Smooth muscle cell (in vitro differentiated cells): ENCODE data around the gene RGS5. TPM values are rescaled to one million over a fixed set of nuclear protein-coding genes. Genes with fewer than 3 reads are reported as not detected.

Source experiments
- DNase-seq: peaks from one replicate; lab custom pipeline; 2025; ENCODE audit not compliant: unreplicated experiment; lab: John Stamatoyannopoulos, UW
- H2AFZ ChIP-seq: fragments of 200-600 bp; sonication (generic); 2 replicates; pipeline ENCODE4 v1.6.0; 2016; ENCODE audit warnings: antibody characterized with exemption, low read depth, mild to moderate bottlenecking
- H3F3A ChIP-seq: fragments of 200-600 bp; sonication (generic); 2 replicates; pipeline ENCODE4 v1.6.0; 2017; ENCODE audit warnings: antibody characterized with exemption, low read depth
- H3K27ac ChIP-seq: fragments of 200-600 bp; sonication (generic); 2 replicates; pipeline ENCODE4 v1.5.1; 2016; ENCODE audit warnings: low read depth, mild to moderate bottlenecking
- H3K27me3 ChIP-seq: fragments of 200-600 bp; sonication (generic); 2 replicates; pipeline ENCODE4 v1.6.1; 2016; ENCODE audit warnings: low read depth, mild to moderate bottlenecking
- H3K36me3 ChIP-seq: fragments of 200-600 bp; sonication (generic); 2 replicates; pipeline ENCODE4 v1.5.1; 2016; ENCODE audit warnings: low read depth
- H3K4me1 ChIP-seq: fragments of 200-600 bp; sonication (generic); 2 replicates; pipeline ENCODE4 v1.5.1; 2016; ENCODE audit warnings: low read depth
- H3K4me2 ChIP-seq: fragments of 200-600 bp; sonication (generic); 2 replicates; pipeline ENCODE4 v1.6.0; 2016; ENCODE audit warnings: mild to moderate bottlenecking
- H3K4me3 ChIP-seq: fragments of 200-600 bp; sonication (generic); 2 replicates; pipeline ENCODE4 v1.5.1; 2016; ENCODE audit warnings: mild to moderate bottlenecking
- H3K79me2 ChIP-seq: fragments of 200-600 bp; sonication (generic); 2 replicates; pipeline ENCODE4 v1.6.0; 2016; ENCODE audit warnings: low read depth, mild to moderate bottlenecking
- H3K9ac ChIP-seq: fragments of 200-600 bp; sonication (generic); 2 replicates; pipeline ENCODE4 v1.6.0; 2016; ENCODE audit warnings: low read depth
- H3K9me3 ChIP-seq: fragments of 200-600 bp; sonication (generic); replicated peaks from 2 replicates; pipeline ENCODE4 v1.5.1; 2016; ENCODE audit warnings: low read depth
- H4K20me1 ChIP-seq: fragments of 200-600 bp; sonication (generic); 2 replicates; pipeline ENCODE4 v1.6.0; 2016; ENCODE audit warnings: low read depth
- CTCF ChIP-seq: fragments of 200-600 bp; sonication (generic); IDR thresholded peaks from 2 replicates; pipeline ENCODE4 v1.5.1; 2017; ENCODE audit warnings: borderline replicate concordance, mild to moderate bottlenecking, antibody characterized with exemption; ENCODE audit not compliant: insufficient read depth, poor library complexity, severe bottlenecking
- WGBS: methylation state at CpG from one replicate; pipeline ENCODE4 v1.1.7; 2016; ENCODE audit warnings: low lambda C conversion rate; 5-methylcytosine and 5-hydroxymethylcytosine counted together
- polyA plus RNA-seq: library from polyadenylated mRNA; unstranded; fragments of >200 nt; fragmentation: Nextera tagmentation; extraction: Ambion mirVana; gene quantifications from 2 replicates; pipeline ENCODE4 v1.2.1, GENCODE V29; 2016
- total RNA-seq: library from RNA; depleted of rRNA; stranded (reverse); fragments of >200 nt; gene quantifications from 2 replicates; pipeline ENCODE4 v1.2.3, GENCODE V29; 2014

RGS5 gene
- total and polyA plus RNA-seq, 2 experiments from 2014 or later = 1.9 to 49.1 TPM

- no peaks in the 10 kb centered on the region for H4K20me1 ChIP-seq
- H3K4me2 ChIP-seq = no peak overlapping the region
- H3K4me1 ChIP-seq = no peaks in the 10 kb centered on the region
- H3K4me3 ChIP-seq = no peak overlapping the region
- H3K79me2 ChIP-seq = no peaks in the 10 kb centered on the region
- H3K27me3 ChIP-seq = no peaks in the 10 kb centered on the region
- no peak overlapping the region for H3K27ac ChIP-seq
- no peaks in the 10 kb centered on the region for H3K36me3 ChIP-seq
- H3K9ac ChIP-seq = no peak overlapping the region
- TF ChIP-seq CTCF = no peak
- DNase-seq = no peak
- WGBS = 96% methylated on average over 1 of the region's 1 CpG
- no peaks in the 10 kb centered on the region for H3K9me3 ChIP-seq
- no peaks in the 10 kb centered on the region for H3F3A ChIP-seq
- no peak overlapping the region for H2AFZ ChIP-seq
Observed at GRCh38 chr1:163145435-163145834, 57.3 kb downstream of the RGS5 start.

GRCh38 chr1:163144418-163144817 is 58.3 kb downstream of the RGS5 start:
- no peak for TF ChIP-seq CTCF
- no peak overlapping the region for H3K27ac ChIP-seq
- H3K4me2 ChIP-seq = no peak overlapping the region
- no peaks in the 10 kb centered on the region for H3K4me1 ChIP-seq
- H4K20me1 ChIP-seq = no peaks in the 10 kb centered on the region
- no peaks in the 10 kb centered on the region for H3K79me2 ChIP-seq
- H3K4me3 ChIP-seq = no peak overlapping the region
- 83% methylated on average over 3 of the region's 3 CpGs for WGBS
- H3K9ac ChIP-seq = no peak overlapping the region
- no peak for DNase-seq
- H3K27me3 ChIP-seq = no peaks in the 10 kb centered on the region
- no peaks in the 10 kb centered on the region for H3K9me3 ChIP-seq
- no peak overlapping the region for H2AFZ ChIP-seq
- H3F3A ChIP-seq = no peaks in the 10 kb centered on the region
- H3K36me3 ChIP-seq = no peaks in the 10 kb centered on the region

- H2AFZ ChIP-seq = no peak overlapping the region
- whole genome bisulfite sequencing = 95% methylated on average over 2 of the region's 2 CpGs
Observed at GRCh38 chr1:163142152-163142551, 60.6 kb downstream of the RGS5 start.

More at GRCh38 chr1:163142152-163142551, 60.6 kb downstream of the RGS5 start:
- no peaks in the 10 kb centered on the region for H3K9me3 ChIP-seq
- H4K20me1 ChIP-seq = no peaks in the 10 kb centered on the region
- H3K4me2 ChIP-seq = no peak overlapping the region
- no peak for TF ChIP-seq CTCF
- H3K4me3 ChIP-seq = no peak overlapping the region
- H3K27me3 ChIP-seq = no peaks in the 10 kb centered on the region
- H3K27ac ChIP-seq = no peak overlapping the region
- H3K79me2 ChIP-seq = no peaks in the 10 kb centered on the region
- no peaks in the 10 kb centered on the region for H3F3A ChIP-seq
- no peak overlapping the region for H3K9ac ChIP-seq
- H3K36me3 ChIP-seq = no peaks in the 10 kb centered on the region
- H3K4me1 ChIP-seq = no peaks in the 10 kb centered on the region
- no peak for DNase-seq
